Right lobe of liver (tissue), 4 donors: Measurements from ENCODE around the gene JMJD8.

Experiments used
- CTCF ChIP-seq, 4 donors: fragments of 200-600 bp in 3 of 4; fragments of 450-650 bp in 1 of 4; IDR thresholded peaks; one replicate each; pipeline versions ENCODE4 v1.5.1 to v1.8.0; 2016 to 2022; ENCODE audit warnings: antibody characterized with exemption in 4 of 4, mild to moderate bottlenecking in 2 of 4
- POLR2A ChIP-seq: fragments of 450-650 bp; IDR thresholded peaks from one replicate; pipeline ENCODE4 v1.6.1; 2017; ENCODE audit warnings: antibody characterized with exemption, mild to moderate bottlenecking
- donor health status: DM: no; HTN: no; CAD: no.
- donor health status: DM: no; HTN: no; CAD: no.
- donor health status: DM: no; HTN: yes; CAD: no.

GRCh38 chr16:695355-696089, 11.4 kb upstream of the JMJD8 start:
- TF ChIP-seq CTCF (IDR thresholded peaks at IDR 0.05), result no peak
- no peak for TF ChIP-seq POLR2A
